Measurements from ENCODE around the gene CALR.

Gene CALR

DNA sequence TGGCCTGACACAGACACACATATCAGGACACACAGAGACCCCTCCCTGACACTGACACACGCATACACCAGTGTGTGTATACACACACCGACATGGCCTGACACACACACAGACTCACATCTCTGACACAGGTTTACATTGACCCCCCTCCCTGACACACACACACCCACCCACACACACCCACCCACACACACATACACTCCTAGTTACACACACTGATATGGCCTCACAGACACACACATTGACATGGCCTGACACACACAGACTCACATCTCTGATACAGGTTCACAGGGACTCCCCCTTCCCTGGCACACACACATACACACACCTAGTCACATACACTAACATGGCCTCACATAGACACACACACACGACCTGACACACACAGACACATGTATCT lies 52.4 kb downstream of the CALR start:
- ATAC-seq = no peak
- TF ChIP-seq, protein P1, sequence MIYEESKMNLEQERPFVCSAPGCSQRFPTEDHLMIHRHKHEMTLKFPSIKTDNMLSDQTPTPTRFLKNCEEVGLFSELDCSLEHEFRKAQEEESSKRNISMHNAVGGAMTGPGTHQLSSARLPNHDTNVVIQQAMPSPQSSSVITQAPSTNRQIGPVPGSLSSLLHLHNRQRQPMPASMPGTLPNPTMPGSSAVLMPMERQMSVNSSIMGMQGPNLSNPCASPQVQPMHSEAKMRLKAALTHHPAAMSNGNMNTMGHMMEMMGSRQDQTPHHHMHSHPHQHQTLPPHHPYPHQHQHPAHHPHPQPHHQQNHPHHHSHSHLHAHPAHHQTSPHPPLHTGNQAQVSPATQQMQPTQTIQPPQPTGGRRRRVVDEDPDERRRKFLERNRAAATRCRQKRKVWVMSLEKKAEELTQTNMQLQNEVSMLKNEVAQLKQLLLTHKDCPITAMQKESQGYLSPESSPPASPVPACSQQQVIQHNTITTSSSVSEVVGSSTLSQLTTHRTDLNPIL (CRISPR knock-in tag; IDR thresholded peaks at IDR 0.05; ENCODE audit: low read depth) = no peak
- TF ChIP-seq RARB (CRISPR knock-in tag; IDR thresholded peaks at IDR 0.05) (no peak), SNAI2 (CRISPR knock-in tag; IDR thresholded peaks at IDR 0.05) (no peak), PPARA (CRISPR knock-in tag; IDR thresholded peaks at IDR 0.05; ENCODE audit: borderline replicate concordance) (no peak), TCF4 (CRISPR knock-in tag; IDR thresholded peaks at IDR 0.05; ENCODE audit: borderline replicate concordance) (no peak), CSRNP3 (CRISPR knock-in tag; IDR thresholded peaks at IDR 0.05) (no peak), ARNTL (CRISPR knock-in tag; IDR thresholded peaks at IDR 0.05; ENCODE audit: borderline replicate concordance, low read depth) (no peak), OSR1 (CRISPR knock-in tag; IDR thresholded peaks at IDR 0.05) (no peak), CSDC2 (CRISPR knock-in tag; IDR thresholded peaks at IDR 0.05) (no peak), ISL1 (CRISPR knock-in tag; IDR thresholded peaks at IDR 0.05) (no peak), ZFP3 (CRISPR knock-in tag; IDR thresholded peaks at IDR 0.05) (no peak), BACH2 (CRISPR knock-in tag; IDR thresholded peaks at IDR 0.05; ENCODE audit: borderline replicate concordance) (no peak)

DNA sequence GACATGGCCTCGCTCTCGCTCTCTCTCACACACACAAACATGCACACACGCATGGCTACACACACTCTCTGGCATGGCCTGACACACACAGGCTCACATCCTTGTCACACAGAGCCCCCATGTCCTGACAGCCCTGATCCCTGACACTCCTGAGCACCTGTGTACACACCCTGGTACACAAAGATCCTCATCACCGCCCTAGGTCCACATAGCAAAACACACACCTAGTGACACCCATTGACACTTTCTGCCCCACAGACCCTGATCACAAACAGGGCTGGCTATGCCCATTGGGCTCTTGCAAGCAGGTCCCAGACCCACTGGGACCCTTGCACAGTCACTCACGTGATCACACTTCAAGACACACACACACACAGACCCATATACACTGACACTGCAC lies 52.9 kb downstream of the CALR start:
- TF ChIP-seq ZFP3 (CRISPR knock-in tag; IDR thresholded peaks at IDR 0.05) (no peak), ZNF565 (CRISPR knock-in tag; conservative IDR thresholded peaks at IDR 0.05; ENCODE audit: low read depth) (no peak), TCF4 (CRISPR knock-in tag; IDR thresholded peaks at IDR 0.05; ENCODE audit: borderline replicate concordance) (no peak)
- no peak for ATAC-seq

GRCh38 chr19:12992729-12993128 lies 54.3 kb downstream of the CALR start:
- no peak for ATAC-seq
- TF ChIP-seq GLIS3 (CRISPR knock-in tag; IDR thresholded peaks at IDR 0.05) = no peak
- TF ChIP-seq ZC3H10 (CRISPR knock-in tag; IDR thresholded peaks at IDR 0.05) = no peak
- TF ChIP-seq CSRNP3 (CRISPR knock-in tag; IDR thresholded peaks at IDR 0.05) = no peak
- TF ChIP-seq, protein P1 (CRISPR knock-in tag; IDR thresholded peaks at IDR 0.05; ENCODE audit: low read depth) = no peak
- TF ChIP-seq, protein P2, sequence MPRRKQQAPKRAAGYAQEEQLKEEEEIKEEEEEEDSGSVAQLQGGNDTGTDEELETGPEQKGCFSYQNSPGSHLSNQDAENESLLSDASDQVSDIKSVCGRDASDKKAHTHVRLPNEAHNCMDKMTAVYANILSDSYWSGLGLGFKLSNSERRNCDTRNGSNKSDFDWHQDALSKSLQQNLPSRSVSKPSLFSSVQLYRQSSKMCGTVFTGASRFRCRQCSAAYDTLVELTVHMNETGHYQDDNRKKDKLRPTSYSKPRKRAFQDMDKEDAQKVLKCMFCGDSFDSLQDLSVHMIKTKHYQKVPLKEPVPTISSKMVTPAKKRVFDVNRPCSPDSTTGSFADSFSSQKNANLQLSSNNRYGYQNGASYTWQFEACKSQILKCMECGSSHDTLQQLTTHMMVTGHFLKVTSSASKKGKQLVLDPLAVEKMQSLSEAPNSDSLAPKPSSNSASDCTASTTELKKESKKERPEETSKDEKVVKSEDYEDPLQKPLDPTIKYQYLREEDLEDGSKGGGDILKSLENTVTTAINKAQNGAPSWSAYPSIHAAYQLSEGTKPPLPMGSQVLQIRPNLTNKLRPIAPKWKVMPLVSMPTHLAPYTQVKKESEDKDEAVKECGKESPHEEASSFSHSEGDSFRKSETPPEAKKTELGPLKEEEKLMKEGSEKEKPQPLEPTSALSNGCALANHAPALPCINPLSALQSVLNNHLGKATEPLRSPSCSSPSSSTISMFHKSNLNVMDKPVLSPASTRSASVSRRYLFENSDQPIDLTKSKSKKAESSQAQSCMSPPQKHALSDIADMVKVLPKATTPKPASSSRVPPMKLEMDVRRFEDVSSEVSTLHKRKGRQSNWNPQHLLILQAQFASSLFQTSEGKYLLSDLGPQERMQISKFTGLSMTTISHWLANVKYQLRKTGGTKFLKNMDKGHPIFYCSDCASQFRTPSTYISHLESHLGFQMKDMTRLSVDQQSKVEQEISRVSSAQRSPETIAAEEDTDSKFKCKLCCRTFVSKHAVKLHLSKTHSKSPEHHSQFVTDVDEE (CRISPR knock-in tag; IDR thresholded peaks at IDR 0.05) = no peak
- no peak for TF ChIP-seq SNAI2 (CRISPR knock-in tag; IDR thresholded peaks at IDR 0.05)
- no peak for TF ChIP-seq ZNF565 (CRISPR knock-in tag; conservative IDR thresholded peaks at IDR 0.05; ENCODE audit: low read depth)
- no peak for TF ChIP-seq POU6F1 (CRISPR knock-in tag; IDR thresholded peaks at IDR 0.05; ENCODE audit: borderline replicate concordance, low read depth)
- no peak for TF ChIP-seq TCF4 (CRISPR knock-in tag; IDR thresholded peaks at IDR 0.05; ENCODE audit: borderline replicate concordance)
- TF ChIP-seq, protein P3, sequence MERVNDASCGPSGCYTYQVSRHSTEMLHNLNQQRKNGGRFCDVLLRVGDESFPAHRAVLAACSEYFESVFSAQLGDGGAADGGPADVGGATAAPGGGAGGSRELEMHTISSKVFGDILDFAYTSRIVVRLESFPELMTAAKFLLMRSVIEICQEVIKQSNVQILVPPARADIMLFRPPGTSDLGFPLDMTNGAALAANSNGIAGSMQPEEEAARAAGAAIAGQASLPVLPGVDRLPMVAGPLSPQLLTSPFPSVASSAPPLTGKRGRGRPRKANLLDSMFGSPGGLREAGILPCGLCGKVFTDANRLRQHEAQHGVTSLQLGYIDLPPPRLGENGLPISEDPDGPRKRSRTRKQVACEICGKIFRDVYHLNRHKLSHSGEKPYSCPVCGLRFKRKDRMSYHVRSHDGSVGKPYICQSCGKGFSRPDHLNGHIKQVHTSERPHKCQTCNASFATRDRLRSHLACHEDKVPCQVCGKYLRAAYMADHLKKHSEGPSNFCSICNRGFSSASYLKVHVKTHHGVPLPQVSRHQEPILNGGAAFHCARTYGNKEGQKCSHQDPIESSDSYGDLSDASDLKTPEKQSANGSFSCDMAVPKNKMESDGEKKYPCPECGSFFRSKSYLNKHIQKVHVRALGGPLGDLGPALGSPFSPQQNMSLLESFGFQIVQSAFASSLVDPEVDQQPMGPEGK (CRISPR knock-in tag; IDR thresholded peaks at IDR 0.05; ENCODE audit: borderline replicate concordance) = no peak
- no peak for TF ChIP-seq ISL1 (CRISPR knock-in tag; IDR thresholded peaks at IDR 0.05)
- TF ChIP-seq PPARA (CRISPR knock-in tag; IDR thresholded peaks at IDR 0.05; ENCODE audit: borderline replicate concordance) = no peak
- TF ChIP-seq ZFP30 (CRISPR knock-in tag; IDR thresholded peaks at IDR 0.05) = no peak
- TF ChIP-seq ZNF8 (CRISPR knock-in tag; IDR thresholded peaks at IDR 0.05) = no peak
- TF ChIP-seq TOX (CRISPR knock-in tag; IDR thresholded peaks at IDR 0.05; ENCODE audit: borderline replicate concordance) = no peak
- TF ChIP-seq BACH2 (CRISPR knock-in tag; IDR thresholded peaks at IDR 0.05; ENCODE audit: borderline replicate concordance) = no peak
- TF ChIP-seq ESRRG (CRISPR knock-in tag; IDR thresholded peaks at IDR 0.05) = no peak
- no peak for TF ChIP-seq ZFP3 (CRISPR knock-in tag; IDR thresholded peaks at IDR 0.05)
